WI38 (cell line): Measurements from ENCODE around the gene ACTL6B.

ENCODE experiments used
- H3K4me3 ChIP-seq: 2 replicates; pipeline ENCODE4 v1.5.1; 2011; ENCODE audit warnings: low read depth, mild to moderate bottlenecking, control low read depth, low read length
- CTCF ChIP-seq: IDR thresholded peaks from 2 replicates; pipeline ENCODE4 v1.5.1; 2012; ENCODE audit warnings: low read depth, mild to moderate bottlenecking, control low read depth, low read length

Gene ACTL6B

GRCh38 chr7:100678291-100678984 lies 22.2 kb upstream of the ACTL6B start:
- no peak overlapping the region for H3K4me3 ChIP-seq
- TF ChIP-seq CTCF = no peak

GRCh38 chr7:100677308-100678267 lies 21.3 kb upstream of the ACTL6B start:
- H3K4me3 ChIP-seq = no peak overlapping the region
- TF ChIP-seq CTCF = no peak

GRCh38 chr7:100676501-100677306 lies 20.5 kb upstream of the ACTL6B start:
- TF ChIP-seq CTCF = no peak
- H3K4me3 ChIP-seq = peak overlapping the region; percentile 95

GRCh38 chr7:100675581-100676350 lies 19.5 kb upstream of the ACTL6B start:
- no peak for TF ChIP-seq CTCF
- peak overlapping the region; percentile 95 for H3K4me3 ChIP-seq

- peak overlapping the region; percentile 95 for H3K4me3 ChIP-seq
- no peak for TF ChIP-seq CTCF
These were observed 18.8 kb upstream of the ACTL6B start for GRCh38 chr7:100675105-100675451.

GRCh38 chr7:100674411-100675104 lies 18.3 kb upstream of the ACTL6B start:
- H3K4me3 ChIP-seq = peak overlapping the region; percentile 95
- no peak for TF ChIP-seq CTCF
